HG03558 (cell line): ENCODE results near the gene BEND3.
"Not testable (repeated sequence)": the region's sequence is repeated elsewhere in the genome, so short reads cannot be mapped to it uniquely, and the experiment has no call there.

Experiments
- ATAC-seq: cut with Tn5 transposase; IDR thresholded peaks from one replicate; pipeline ENCODE4 v1.9.1; 2021; ENCODE audit warnings: moderate number of reproducible peaks; ENCODE audit not compliant: unreplicated experiment; ENCODE audit errors: extremely low read depth

The BEND3 gene

DNA sequence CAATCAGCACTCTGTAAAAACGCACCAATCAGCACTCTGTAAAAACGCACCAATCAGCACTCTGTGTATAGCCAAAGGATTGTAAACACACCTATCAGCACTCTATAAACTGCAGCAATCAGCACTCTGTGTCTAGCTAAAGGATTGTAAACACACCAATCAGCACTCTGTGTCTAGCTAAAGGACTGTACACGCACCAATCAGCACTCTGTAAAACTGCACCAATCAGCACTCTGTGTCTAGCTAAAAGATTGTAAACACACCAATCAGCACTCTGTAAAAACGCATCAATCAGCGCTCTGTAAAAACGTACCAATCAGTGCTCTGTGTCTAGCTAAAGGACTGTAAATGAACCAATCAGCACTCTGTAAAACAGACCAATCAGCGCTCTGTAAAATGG, 30.9 kb downstream of the BEND3 start:
- ATAC-seq = not testable (repeated sequence)

DNA sequence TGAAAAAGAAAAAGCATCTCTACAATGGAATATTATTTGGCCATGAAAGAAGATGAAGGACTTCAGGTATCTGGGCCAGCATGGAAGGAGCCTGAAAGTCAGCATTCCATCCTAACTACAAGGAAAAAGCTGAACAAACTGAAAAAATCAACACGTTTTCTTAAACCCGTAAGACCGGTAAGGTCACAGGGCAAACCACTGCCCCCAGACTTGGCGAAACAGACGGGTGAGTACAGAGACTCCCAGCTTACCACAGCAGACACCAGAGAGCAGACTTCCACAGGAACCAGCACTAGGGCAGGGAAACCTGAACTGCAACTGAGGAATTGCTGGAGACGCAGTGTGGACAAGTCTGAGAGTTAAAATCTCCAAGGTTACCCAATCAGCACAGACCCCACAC, 31.4 kb downstream of the BEND3 start:
- no peak for ATAC-seq

DNA sequence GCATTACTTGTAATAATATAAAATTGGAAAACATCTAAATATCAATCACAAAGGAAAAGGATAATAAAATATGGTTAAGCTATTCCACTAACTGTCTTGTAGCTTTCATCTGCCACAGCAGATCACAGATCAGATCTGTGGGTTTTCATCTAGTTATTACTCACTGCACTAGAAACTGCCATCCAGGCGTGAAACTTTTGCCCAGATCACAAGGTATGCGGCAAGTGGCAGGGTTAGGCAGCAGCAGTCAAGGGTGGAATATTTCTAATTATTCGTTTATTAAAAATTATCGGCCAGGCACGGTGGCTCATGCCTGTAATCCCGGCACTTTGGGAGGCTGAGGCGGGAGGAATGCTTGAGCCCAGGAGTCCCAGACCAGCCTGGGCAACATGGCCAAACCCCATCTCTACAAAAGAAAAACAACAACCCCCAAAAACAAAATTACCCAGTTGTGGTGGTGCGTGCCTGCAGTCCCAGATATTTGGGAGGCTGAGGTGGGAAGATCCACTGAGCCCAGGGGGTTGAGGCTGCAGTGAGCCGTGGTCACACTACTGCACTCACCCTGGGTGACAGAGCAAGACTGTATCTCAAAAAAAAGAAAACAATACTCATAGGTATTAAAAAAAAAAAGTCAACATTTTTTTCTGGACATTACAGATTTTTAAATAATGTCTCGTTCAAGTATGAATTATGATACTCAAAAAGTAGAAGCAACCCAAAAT, 32.1 kb downstream of the BEND3 start:
- peak; percentile 88 for ATAC-seq

DNA sequence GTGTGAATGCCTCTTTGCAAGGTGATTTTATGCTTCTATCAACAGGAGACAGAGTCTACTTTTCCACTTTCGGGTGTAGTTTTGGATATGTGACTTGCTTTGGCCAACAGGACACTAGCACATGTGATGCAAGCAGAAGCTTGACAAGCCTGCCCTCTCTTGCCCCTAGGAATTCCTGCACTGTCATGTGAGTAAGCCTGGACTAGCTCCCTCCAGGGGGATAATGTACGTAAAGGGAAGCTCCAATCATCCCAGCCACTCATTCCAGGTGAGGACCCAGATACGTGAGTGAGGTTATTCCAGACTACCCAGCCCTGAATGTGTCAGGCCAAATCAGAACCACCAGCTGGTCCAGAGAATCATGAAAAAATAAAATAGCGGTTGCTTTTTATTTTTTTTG, 33.3 kb downstream of the BEND3 start:
- ATAC-seq = no peak

DNA sequence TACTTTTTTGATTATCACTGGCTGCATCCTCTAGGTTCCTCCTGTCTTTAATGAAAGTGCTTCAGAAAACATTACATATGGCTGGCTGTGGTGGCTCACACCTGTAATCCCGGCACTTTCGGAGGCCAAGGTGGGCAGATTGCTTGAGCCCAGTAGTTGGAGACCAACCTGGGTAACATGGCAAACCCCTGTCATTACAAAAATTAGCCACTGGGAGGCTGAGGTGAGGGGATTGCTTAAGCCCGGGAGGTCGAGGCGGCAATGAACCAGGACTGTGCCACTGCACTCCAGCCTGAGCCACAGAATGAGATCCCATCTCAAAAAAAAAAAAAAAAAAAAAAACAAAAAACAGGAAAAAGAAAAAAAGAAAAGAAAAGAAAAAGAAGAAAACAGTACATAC, 35.3 kb downstream of the BEND3 start:
- no peak for ATAC-seq

DNA sequence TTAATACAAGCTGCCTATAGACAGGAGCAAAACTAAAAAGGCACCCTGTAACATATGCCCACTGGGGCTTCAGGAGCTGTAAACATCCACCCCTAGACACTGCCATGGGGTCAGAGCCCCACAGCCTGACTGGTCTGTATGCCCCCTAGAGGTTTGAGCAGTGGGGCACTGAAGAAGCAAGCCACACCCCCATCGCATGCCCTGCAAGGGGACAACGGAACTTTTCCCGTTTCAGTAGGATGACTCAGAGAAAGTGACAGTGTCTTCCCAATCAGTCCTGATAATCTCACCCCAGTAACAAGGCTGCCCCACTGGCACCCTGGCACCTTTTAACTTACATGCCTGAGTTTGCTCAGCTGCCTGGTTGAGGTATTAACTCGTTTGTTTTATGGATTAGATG, 35.9 kb downstream of the BEND3 start:
- ATAC-seq = no peak

DNA sequence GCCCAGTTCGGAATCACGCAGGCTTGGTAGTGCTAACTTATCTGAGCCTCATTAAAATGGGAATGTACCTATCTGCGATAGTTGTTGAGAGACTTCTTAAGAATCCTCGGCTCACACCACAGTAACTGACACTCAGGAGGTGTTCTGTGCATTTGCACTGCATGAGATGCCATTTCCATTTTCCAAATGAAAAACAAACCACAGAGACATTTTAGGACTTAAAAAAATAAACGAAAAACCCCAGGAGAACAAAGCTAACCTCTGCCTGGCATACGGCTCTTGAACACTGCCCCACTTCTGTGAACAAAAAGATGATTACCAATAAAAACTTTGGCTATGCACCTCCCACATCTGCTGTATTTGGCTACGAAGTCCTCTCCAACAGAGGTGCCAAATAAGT, 37.6 kb downstream of the BEND3 start:
- no peak for ATAC-seq

DNA sequence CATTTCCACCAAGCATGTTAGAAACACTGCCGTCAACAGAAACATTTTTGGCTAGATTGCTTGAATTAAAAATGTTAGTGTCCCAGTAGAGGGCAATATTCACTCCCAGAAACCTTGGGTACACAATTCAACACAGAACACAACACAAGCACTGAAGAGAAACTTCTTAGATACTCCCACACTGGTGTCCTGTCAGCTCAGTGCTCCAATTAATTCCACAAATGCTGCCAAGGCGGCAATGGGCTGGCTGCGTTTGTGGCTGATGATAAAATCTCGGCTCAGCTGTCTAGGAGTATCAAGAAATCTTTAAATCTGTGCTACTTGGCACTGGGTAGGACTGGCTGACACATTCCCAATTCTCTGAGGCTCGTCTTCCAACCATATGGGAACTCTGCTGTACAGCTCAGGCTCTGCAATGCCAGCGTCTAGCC, 39.3 kb downstream of the BEND3 start:
- no peak for ATAC-seq

DNA sequence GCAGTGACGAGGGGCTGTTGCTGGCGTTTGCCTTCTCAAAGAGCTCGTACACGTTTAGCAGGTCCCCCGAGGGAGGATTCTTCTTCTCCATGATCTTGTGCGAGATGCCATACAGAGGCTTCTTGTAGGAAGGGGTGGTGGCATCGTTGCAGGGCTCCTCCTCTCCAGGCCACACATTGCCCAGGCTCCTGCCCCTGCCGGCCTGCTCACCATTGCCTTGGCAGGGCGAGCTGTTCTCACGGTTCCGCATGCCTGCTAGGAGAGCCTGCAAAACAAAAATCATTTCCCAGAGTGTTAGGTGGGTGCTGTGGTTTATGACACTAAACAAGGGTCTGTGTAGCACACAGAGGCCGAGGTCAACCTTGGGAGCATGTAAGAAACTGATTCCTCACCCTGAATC, 44.6 kb downstream of the BEND3 start:
- no peak for ATAC-seq

DNA sequence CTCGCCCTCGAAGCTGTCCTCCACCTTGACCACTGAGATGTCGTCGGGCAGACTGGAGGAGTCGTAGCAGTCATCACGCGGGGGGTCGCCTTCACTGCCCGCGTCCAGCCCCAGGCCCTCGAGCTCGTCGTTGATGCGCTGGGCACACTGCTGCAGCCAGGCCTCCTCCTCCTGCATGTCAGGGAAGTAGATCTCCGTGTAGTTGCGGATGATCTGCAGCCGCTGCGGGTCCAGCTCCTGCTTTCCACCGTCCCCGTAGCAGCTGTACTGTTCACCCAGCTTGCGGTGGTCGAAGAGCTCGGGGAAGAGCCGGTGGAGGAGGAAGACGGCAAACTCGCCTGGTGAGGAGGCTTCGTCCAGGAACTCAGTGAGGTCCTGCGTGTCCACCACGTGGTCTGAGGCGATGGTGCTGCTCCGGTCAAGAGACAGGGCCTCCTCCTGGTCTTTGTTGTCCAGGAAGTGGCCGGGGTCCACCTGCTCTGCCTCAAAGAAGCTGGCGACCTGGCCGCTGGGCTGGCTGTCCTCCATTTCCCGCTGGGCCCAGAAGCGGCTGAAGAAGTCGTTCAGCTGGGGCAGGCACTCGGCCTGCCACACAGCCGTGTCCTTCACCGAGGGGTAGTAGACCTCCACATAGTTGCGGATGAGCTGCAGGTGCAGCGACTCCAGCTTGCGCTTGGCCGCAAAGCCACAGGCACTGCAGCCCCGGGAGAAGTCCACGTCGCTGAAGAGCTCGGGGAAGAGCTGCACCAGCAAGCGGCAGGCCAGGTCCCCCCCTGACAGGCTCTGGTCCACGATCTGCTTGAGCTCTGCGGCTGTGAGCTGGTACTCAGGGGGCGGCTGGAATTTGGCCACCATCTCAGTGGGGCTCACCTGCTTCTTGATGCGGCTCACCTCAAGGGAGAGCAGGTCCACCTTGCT, 45.4 kb downstream of the BEND3 start:
- ATAC-seq = no peak

DNA sequence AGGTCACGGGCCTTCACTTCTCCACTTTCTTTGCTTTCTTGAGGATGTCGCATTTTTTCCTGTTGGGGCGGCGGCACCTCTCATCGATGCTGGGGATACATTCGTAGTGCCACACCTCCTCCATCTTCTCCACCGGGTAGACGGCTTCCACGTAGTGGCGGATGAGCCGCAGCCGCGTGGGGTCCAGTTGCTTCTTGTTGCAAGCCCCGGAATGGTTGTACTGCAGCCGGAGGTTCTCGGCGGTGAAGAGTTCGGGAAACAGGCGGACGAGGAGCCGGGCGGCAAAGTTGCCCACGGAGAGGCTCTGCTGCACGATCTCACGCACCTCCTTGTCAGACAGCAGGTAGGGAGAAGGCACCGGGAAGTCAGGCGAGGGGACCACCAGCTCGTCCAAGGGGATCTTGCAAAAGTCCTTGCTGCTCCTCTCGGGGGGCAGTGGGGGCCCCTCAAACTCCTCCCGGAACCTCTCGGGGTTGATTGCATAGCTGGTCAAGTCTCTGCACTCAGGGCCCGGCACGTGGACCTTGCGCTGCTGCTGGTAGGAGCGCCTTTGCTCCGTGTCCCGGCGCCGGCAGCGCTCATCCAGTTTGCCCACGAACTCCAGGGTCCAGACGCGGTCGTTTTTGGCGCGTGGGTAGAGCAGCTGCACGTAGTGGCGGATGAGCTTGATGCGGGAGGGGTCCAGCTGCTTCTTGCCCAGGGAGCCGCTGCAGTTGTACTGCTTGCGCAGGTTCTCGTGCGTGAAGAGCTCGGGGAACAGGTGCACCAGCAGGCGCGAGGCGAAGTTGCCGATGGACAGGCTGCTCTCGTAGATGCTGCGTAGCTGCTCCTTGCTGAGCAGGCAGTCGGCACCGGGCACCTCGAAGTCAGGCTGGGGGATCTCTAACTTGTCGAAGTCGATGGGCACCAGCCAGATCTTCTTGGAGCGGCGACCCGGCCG, 46.4 kb downstream of the BEND3 start:
- no peak for ATAC-seq

DNA sequence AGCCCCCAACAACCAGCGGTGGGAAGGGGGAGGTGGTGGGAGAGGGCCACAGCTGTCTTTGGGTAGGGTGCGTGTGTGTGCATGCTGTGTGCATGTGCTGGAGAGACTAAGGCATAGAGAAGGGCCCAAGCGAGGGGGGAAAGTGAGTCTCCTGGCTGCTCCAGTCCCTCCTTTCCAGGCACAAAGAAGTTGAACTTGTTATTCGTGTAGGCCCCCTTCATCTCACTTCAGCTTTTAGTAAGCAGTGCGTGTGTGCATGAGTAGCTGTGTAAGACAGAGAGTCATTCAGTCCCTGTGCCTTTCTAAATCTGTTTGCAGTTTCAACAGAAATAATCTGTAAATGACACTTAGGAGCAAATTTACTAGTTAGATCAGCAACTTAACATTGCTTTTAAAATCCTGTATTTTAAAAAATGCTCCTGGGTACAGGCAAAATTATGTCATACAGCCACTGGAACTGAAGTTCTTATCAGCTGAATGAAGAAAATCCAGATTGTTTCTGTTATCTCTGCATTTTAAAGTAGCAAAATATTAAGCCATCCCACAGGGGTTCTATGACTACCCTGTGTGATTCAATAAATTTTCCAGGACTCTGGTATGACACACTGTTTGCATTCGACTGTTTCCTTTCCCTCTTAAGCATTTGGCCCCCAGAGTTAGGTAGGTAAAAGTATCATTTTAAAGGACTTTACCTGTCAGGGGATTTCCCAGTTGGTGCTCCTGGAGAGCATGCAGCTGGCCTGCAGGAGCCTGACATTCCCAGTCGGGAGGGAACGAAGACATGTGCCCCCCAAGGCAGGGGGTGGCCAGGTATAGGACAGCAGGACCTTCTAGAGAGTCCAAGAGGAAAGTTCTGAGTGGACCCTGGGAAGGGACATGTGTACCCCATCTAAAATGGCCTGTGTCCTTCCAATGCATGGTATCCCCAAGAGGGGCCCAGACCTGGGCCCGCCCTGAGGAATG, 48.3 kb downstream of the BEND3 start:
- no peak for ATAC-seq

DNA sequence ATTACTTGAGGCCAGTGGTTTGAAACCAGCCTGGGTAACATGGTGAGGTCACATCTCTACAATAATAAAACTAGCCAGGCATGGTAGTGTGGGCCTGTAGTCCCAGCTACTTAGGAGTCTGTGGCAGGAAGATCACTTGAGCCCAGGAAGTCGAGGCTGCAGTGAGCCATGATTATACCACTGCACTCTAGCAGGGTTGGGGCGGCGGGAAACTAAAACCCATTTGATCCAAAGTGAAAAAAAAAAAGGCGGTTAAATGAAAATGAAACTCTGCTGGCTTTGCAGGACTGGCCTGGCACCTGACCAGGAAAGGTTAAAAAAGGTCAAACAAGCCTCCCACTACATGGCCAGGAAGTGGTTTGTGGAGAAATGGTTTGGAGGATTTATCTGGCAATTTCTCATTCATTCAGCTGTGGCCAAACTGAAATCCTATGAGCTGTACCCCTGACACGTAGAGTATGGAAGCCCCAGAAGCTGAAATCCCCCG, 50.7 kb downstream of the BEND3 start:
- ATAC-seq = no peak

DNA sequence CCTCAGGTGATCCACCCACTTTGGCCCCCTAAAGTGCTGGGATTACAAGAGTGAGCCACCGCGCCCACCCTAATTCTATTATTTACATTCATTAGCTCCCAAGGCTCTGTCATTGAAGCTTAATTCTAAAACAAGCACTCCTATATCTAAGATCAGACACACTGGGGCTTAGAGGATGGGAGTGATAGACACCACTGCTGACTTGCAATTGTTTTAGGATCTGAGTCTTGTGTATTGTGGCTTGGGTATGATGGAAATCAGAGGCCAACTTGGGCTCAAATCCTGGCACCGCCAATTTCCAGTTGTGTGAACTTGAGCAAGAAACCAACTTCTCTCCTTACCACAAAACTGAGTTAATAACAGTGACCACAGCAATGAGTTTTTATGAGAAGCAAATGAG, 52.6 kb downstream of the BEND3 start:
- no peak for ATAC-seq

DNA sequence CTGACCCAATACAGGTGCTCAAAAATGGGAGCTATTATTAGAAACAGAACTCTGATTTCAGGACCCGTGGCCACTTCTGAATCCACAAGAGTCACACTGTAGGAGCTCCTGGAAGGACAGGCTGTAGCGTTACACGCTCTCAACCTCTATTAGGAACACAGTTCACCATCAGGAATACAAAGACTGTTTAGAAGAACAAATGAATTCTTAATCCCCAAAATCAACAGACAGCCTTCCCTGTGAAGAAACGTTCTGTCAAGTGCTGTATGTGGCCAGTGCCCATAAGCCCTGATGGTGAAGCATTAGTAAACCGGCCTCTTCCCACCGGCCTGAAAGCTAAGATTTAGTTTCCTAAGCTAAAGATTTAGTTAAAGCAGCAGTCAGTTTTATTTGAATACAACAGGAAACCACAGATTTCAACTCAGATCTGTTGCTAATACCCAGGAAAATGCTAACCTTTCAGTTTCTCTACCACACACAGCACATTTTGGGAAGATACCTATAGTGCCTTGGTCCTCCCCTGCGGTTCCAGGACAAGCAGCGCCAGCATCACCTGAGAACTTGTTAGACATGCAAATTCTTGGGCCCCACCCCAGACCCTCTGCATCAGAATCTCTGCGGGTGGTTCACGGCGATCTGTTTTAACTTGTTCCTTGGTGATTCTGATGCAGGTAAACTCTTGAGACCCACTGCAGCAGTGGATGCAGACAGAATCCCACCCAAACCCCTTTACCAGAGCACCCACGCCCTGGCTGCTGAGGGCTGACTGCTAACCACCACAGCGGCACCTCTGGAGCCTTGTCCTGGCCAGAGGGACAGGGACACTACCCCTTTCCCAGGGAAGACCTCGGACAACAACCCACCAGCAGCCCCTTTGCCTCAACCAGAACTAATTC, 53.9 kb downstream of the BEND3 start:
- no peak for ATAC-seq

DNA sequence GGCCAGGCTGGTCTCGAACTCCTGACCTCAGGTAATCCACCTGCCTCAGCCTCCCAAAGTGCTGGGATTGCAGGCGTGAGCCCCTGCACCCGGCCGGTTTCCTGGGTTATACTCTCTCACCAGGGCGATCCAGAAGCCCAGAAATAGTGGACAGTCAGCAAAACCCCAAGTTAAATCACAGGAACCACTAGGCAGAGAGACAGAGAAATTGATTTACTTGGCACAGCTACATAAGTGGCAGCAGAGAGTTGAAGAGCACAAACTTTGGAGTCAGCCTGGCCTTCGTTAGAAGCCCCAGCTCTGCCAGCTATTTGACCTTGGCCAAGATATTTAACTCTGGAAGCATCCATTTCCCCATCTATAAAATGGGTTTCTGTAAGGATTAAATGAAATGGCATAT, 54.6 kb downstream of the BEND3 start:
- ATAC-seq = no peak

DNA sequence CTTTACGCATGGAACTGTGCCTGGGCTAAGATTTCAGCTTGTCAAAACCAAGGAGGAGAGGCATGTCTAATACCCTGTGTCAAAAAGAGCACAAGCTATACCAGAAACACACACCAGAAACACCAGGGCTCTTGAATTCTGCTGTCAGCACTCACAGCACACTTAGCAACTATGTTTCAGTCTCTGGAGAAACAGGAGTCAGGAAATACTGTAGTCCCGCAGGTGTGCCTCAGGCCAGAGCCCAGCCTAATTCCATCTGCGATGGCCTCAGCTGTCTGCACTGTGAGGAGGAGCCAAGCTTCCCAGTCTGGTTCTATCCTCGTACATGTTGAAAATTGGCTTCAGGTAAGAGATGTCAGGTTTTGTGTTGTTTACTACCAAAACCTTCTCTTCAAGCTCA, 55.7 kb downstream of the BEND3 start:
- ATAC-seq = no peak

DNA sequence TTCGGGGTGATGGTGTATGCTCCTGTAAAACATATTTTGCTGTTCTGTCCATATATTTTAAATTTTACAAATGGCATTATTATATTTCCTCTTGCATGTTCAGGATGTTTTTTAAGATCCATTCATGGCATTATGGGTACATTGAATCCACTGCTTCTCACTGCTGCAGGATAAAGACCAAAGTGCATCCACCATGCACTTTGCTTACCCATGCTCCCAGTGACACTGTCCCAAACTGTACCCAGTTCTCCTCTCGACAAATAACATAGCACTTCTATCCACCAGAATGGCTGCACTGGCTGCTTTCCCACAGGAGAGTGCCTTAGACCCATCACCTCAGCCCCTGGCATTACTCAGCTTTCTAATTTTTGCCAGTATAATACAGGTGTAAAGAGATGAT, 57.6 kb downstream of the BEND3 start:
- no peak for ATAC-seq
